HG02981 (cell line): Measurements from ENCODE around the gene SP9.
"Not testable (repeated sequence)": the region's sequence is repeated elsewhere in the genome, so short reads cannot be mapped to it uniquely, and the experiment has no call there.

Source experiments
- ATAC-seq: cut with Tn5 transposase; IDR thresholded peaks from one replicate; pipeline ENCODE4 v1.9.1; 2021; ENCODE audit warnings: mild to moderate bottlenecking, moderate library complexity; ENCODE audit not compliant: unreplicated experiment

SP9 gene

DNA sequence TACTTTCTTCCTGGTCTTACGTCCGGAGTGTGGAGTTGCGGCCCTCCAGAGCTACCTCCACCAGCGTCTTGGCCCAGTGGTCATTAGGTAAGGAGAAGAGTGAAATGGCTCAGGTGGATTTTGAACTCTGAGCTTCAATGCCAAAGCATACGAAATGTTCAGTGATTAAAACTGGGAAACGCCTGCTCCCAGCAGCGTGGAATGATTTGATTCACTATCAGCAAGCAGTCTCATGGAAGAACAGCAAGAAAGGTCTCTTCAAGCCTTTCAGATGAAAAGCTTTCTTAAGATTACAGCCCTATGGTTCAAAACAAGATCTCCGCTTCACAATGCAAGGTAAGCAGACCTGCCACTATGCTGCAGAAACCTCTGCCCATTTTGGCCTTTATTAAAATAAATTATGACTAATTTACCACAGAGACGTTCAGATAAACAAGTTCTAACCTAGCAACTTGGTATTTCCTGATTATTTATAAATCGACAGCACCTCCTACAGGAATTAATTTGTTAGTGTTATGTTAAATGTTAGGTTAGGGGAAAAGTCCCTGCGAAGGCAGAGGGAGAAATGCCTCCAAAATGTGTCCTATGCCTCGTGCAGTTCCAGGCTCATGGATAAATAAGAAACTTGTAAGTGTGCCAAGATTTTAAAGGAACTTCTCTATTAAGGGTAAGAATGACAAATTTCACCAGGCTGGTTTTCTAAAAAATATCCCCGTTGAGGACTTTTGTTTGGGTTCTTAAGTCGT is 10.1 kb downstream of the SP9 start:
- ATAC-seq = no peak

DNA sequence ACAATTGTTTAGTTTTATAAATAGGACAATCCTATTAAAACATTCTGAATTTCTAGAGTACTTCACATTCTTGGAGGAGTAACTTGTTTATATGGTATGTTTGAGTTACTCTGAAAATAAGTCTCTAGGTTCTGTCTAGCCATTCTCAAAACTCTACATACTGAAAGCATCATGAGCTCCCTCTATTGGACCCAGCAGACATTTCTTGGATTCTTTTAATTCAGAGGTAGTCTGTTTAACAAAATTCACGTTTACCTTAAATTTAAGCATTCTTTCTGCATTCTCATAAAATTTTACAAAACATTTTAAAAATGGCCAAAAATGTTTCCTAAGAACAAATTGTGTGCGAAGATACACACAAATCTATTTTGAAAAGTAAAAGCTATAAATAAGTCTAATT is 15.3 kb downstream of the SP9 start:
- no peak for ATAC-seq

DNA sequence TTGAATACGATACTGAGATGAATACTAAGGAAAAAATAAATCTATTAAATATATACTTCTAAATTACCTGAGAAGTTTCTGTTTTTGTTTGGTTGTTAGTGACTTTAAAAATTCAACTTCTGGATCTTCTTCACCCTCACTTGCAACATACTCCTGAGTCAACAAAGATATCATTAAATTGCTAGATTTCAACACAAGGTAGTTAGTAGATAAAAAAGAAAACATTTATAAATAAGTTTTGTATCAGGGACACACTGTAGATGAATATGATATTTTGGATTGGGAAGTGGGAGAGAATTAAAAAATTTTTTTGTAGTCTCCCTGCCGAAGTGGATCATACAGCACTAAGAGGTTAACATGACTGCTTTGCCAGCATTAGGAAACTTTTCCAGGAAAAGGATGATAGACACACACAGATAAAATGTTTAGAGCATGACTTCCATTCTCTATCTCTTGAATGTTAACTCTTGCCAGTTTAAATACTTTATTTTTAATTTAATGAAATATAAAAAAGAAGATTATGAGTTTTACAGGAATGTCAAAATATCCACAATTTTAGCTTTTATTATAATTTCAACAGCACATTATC is 15.9 kb downstream of the SP9 start:
- no peak for ATAC-seq

DNA sequence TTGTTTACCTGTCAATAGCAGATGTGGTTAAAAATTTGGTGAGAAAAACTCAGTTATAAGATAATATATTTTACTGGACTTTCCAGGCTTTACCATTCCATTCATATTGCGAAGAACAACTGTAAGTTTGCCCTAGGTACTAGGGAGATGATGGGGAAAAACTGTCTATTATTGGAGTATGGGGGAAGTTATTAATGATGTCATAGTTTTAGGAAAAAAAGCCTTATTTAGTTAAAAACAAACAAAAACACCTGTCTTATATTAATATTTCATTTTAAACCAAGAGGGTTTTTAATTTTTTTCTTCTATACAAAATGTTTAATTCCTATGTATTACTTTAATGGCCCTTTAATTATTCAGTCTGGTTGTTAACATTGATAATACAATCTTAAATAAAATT is 18.2 kb downstream of the SP9 start:
- ATAC-seq = no peak

DNA sequence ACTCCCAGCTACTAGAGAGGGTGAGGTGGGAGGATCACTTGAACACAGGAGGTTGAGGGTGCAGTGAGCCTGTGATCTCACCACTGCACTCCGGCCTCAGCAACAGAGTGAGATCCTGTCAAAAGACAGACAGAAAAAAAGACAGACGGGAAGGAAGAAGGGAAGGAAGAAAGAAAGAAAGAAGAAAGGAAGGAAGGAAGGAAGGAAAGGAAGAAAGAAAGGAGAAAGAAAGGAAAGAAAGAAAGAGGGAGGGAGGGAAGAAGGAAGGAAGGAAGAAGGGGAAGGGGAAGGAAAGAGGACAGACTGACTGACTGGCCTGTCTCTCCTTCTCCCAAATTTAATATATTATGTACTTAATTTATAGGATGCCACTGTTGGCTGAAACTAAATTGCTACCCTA is 21.6 kb downstream of the SP9 start:
- no peak for ATAC-seq

DNA sequence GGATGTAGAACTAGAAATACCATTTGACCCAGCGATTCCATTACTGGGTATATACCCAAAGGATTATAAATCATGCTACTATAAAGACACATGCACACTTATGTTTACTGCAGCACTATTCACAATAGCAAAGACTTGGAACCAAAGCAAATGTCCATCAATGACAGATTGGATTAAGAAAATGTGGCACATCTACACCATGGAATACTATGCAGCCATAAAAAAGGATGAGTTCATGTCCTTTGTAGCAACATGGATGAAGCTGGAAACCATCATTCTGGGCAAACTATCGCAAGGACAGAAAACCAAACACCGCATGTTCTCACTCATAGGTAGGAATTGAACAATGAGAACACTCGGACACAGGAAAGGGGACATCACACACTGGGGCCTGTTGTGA is 24.9 kb downstream of the SP9 start:
- not testable (repeated sequence) for ATAC-seq

DNA sequence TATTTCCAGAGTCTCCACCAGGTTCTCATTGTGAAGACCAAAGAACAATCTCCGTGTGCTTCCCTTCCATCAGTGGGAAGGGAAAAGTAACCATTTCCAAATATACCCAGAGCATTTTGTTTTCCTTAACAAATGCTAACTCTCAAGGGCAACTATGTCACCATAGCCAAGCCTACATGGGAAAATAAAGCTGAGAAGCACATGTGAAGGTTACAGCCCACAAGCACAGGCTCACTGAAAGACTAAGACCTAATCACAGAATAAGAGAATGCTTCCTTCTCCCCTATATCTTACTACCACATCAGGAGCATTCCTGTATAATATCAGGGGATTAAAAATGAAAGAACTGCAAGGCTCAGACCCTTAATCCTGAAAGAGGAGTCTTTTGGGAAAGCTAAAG is 28.2 kb downstream of the SP9 start:
- ATAC-seq = no peak

DNA sequence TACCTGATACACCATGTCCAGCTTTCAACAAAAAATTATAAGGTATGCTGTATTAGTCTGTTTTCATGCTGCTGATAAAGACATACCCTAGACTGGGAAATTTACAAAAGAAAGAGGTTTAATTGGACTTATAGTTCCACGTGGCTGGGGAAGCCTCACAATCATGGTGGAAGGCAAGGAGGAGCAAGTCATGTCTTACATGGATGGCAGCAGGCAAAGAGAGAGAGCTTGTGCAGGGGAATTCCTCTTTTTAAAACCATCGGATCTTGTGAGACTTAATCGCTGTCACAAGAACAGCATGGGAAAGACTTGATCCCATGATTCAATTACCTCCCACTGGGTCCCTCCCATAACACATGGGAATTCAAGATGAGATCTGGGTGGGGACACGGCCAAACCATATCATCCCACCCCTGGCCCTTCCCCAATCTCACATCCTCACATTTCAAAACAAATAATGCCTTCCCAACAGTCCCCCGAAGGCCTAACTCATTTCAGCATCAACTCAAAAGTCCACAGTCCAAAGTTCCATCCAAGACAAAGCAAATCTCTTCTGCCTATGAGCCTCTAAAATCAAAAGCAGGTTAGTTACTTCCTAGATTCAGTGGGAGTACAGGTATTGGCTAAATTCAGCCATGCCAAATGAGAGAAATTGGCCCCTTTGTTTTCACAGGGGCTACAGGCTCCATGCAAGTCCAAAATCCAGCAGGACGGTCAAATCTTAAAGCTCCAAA is 28.9 kb downstream of the SP9 start:
- not testable (repeated sequence) for ATAC-seq

DNA sequence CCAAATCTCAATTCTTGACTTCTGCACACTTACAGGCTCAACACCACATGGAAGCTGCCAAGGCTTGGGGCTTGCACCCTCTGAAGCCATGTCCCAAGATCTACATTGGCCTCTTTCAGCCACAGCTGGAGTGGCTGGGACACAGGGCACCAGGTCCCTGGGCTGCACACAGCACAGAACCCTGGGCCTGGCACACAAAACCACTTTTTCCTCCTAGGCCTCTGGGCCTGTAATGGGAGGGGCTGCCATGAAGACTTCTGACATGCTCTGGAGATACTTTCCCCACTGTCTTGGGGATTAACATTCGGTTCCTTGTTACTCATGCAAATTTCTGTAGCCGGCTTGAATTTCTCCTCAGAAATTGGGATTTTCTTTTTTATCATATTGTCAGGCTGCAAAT is 29.9 kb downstream of the SP9 start:
- no peak for ATAC-seq

DNA sequence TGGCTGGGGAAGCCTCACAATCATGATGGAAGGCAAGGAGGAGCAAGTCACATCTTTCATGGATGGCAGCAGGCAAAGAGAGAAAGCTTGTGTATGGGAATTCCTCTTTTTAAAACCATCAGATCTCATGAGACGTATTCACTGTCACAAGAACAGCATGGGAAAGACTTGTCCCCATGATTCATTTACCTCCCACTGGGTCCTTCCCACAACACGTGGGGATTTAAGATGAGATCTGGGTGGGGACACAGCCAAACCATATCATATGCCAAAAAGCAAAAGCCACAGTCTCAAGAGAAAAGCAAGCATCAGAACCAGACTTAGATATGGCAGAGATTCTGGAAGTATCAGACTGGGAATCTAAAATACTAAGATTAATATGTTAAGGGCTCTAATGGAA is 30.8 kb downstream of the SP9 start:
- ATAC-seq = no peak

DNA sequence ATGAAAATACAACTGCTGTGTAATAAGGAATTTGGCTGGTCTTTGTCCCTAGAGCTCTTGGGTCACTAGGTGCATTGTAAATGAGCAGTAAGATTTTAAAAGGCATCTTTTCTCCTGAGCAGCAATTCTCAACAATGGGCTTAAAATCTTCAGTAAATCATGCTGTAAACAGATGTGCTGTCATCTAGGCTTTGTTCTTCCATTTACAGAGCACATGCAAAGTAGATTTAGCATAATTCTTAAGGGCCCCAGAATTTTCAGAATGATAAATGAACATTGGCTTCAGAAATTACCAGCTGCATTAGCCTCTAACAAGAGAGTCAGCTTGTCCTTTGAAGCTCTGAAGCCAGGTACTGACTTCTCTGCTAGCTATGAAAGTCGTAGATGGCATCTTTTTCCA is 33.9 kb downstream of the SP9 start:
- no peak for ATAC-seq

DNA sequence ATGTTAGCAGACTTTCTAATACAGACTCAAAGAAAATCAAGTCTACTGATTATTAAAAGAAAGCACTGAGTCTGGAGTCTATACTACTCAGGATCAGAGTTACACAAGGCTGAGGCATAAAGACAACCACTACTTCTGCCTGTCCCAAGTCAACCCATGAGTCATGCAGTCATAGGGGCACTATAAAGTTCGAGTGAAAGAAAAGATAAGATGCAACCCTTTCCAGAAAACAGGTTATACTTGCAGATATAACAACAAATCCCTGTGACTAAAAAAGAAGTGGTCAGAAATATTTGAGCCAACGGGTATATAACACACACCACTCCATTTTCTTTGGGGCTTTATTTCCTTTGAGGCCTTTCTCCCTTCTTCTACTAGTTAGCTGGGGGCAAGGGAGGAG is 42.2 kb downstream of the SP9 start:
- no peak for ATAC-seq

DNA sequence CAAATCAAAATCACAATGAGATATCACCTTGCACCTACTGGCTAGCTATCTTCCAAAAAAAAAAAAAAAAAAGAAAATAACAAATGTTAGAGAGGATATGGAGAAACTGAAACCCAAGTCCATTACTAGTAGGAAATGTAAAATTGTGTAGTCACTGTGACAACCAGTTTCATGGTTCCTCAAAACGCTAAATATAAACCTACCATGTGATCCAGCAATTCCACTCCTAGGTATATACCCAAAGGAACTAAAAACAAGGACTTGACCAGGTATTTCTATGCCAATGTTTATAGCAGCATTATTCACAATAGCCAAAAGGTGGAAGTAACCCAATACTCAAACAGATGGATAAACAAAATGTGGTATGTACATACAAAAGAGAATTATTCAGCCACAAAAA is 49.0 kb downstream of the SP9 start:
- ATAC-seq = no peak

DNA sequence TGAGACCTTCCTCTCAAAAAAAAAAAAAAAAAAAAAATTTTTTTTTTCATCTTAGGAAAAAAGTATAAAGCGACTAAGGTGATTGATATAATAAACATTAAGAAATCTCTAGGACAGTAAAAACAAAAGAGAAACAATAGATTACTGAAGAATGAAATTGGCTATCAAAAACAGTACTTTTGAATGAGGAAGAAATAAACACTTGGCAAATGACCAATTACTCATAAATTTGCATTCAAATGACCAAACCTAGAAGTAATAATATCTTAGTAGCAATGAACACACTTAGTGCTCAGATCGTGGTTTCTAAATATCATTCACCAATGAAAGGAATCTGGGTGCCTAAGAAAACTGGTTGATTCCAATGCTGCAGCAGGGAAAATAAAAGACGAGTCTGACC is 50.4 kb downstream of the SP9 start:
- no peak for ATAC-seq
